Non-pigmented ciliary epithelial cell (primary cell): Measurements from ENCODE around the gene BCL7A.
"Not testable (repeated sequence)": the region's sequence is repeated elsewhere in the genome, so short reads cannot be mapped to it uniquely, and the experiment has no call there.

Experiments used
- DNase-seq: peaks from one replicate; pipeline ENCODE4 v3.0.0-alpha.2; 2010; ENCODE audit warnings: low read depth

BCL7A gene

DNA sequence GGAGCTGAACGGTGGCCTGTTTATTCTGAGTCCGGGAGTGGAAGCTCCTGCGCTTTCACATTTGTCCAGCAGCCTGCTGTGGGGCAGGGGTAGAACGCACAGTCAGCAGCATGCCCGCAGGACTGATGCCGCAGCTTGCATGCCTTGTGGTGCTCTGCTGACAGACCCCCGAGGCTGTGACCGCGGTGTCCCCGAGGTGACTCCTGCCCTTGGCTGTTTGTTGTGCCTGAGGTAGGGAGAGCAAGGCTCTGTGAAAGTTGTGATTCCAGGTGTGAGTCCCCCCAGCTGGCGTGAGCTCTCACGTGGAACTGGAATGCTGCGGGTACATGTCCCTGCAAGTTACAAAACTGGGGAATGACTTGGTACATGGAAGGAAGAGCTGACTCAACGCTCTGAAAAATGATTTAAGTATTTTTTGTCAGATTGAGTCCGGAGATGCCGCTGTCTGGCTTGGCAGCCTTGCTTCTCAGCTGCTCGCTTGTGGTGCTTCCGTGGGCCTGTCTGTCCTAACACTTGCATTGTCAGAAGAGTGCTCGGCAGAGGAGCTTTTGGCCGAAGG, 75.0 kb downstream of the BCL7A start:
- no peak for DNase-seq

DNA sequence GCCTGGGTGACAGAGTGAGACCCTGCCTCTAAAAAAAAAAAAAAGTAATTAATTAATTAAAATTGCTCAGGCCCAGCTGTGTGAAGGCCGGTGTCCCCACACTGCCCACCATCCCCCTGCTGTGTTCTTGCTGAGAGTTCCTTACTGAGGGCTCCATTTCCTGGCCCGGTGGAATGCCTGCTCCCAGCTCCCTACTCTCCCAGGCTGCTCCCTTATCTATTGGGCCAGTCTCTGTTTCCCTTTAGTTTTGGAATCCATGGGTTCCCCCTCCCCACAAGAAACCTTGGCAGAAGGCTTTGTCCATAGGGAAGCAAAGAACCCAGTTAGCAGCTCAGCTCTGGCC, 75.9 kb downstream of the BCL7A start:
- DNase-seq, result no peak

DNA sequence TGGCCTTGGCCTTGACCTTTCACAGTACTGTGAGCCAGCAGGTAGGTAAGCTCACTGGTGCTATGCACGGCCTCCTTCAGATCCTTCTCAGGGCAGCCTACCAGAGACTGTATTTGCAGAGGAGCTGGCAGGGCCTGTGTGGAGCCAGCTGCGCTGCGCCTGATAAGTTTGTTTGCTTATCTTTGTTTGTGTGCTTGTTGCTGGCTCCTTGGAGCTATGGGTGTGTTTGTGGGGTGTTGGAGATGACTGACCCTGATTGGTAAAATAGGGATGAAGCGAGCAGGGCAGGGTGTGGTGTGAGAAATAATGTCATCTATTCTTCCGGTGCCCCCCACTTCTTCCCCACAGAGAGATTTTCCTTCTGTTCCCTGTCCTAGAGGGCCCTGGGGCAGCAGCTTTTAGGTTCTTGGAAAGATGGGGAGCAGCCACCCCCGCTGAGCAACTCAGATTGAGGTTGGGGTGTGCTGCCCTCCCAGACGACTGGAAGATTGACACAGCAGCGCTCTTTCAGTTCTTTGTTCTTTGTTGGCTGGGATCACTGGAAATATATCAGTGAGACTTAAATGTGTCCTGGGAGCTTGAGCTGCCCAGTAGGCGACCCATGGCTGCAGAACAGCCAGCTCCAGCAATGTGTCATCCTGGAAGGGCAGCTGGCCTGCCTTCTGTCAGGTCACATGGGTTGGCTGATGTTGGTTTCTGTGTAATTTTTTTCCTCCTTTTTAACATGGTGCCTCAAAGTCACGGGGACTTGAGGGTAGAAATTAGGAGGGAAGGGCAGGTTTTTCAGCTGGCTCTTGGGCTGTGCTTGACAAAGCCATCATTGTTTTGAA, 76.5 kb downstream of the BCL7A start:
- no peak for DNase-seq

DNA sequence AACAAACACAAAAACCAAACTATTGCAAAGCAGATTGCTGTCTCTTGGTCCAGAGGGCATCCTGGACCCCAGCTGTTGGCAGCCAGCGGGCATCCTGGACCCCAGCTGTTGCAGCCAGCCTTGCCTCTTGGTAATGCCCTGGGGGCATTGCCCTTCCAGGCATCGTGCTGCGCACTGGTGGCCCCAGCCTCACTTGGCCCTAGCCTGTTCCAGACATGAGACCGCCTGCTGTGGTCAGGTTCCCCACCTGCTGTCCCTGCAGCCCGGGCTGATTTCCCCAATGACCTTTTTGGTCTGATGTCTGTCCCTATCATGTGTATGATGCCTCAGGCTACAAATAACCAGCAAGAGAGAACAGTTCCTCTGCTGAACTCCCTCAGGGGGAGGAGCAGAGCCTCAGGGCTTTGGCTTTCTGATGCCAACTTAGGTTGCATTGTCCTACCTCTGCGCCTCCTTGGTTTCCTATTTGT, 77.6 kb downstream of the BCL7A start:
- no peak for DNase-seq

DNA sequence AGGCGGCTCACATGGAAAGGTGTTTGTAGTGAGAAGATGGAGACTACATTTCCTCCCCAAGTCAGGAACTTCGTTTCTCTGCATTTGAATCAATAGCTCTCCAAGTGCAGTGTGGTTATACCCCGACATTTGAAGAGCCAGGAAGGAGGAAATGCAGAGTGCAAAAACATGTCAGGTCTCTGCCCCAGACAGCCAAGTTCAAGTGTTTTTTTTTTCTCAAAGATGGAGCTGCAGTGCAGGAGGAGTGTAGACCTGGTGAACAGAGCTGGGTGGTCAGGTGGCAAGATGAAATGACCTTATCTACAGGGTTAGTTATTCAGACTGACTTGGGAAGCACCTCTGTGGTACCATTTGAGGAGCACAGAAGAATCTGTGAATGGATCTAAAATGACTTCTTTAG, 78.2 kb downstream of the BCL7A start:
- no peak for DNase-seq

DNA sequence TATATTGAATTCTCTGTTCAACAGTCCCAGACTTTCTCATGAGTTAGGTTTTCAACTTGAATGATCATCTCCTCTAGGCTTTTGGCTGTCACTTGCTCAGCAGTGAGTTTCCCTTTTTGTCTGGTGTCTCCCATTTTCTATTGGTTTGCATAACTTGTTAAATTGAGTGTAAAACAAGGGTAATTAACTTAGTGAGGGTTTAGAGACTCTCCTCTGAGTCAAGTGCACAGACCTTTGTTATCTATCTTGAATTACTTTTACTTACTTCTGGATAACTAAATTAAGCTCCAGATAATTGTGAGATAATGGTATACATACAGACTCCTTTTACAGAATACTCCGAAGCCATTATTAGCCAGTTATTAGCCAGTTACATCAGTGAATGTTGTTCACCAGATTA, 78.9 kb downstream of the BCL7A start:
- DNase-seq, result no peak

DNA sequence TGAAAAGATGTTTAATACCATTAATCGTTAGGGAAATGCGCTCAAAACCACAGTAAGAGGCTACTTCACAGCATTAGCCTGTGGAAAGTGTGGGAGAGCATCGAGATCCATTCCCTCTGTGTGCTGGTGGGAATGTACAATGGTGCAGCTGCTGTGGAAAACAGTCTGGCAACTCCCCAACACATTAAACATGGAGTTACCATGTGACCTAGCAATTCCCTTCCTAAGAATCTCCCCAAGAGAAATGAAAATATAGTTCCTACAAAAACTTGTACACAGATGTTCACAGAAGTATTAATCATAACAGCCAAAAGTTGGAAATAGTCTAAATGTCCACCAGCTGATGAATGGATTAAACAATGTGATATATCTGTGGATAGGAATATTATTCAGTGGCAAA, 80.6 kb downstream of the BCL7A start:
- DNase-seq, result no peak

DNA sequence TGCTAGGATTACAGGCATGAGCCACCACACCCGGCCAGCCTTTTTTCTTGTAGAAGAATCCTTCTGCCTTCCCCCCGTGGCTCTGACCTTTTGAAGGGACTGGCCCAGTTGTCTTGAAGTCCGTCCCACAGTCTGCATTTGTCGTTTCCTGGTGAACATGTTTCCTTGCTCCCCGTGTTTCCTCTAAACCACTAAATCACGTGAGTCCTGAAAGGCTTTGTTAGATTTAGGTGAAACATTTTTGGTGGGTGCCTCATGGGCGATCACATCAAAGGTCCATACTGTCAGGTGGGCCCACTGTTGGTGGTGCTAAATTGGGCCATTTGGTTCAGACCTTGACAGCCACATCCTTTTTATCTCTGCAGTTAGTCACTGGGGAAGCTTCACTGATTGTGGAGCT, 83.2 kb downstream of the BCL7A start:
- DNase-seq, result no peak

DNA sequence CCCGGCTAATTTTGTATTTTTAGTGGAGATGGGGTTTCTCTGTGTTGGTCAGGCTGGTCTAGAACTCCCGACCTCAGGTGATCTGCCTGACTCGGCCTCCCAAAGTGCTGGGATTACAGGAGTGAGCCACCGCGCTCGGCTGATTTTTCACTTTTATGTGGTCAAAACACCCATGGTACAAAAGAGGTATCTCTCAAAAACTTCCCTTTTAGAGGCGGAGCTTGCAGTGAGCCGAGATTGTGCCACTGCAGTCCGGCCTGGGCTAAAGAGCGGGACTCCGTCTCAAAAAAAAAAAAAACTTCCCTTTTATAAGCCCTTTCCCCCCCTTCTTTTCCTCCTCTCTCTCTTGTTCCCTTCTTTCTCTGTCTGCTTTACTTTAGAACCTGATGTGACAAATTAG, 83.8 kb downstream of the BCL7A start:
- DNase-seq, result not testable (repeated sequence)

DNA sequence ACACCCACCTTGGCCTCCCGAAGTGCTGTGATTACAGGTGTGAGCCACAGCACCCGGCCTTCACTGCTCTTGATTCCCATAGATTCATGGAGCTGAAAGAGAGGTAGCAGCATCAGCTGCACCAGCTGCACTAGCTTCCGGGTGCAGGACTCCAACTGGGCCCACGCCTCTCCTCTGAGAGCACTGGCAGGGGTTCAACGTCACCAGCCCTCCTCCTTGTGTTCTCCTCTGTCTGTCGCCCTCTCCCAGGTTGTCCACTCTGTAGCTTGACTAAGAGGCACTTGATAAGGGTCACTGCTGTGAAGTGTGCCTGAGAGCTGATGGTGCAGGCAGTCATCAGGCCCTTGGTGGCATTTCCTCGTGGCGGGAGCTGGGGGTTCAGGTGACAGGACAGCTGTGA, 85.2 kb downstream of the BCL7A start:
- DNase-seq, result no peak

DNA sequence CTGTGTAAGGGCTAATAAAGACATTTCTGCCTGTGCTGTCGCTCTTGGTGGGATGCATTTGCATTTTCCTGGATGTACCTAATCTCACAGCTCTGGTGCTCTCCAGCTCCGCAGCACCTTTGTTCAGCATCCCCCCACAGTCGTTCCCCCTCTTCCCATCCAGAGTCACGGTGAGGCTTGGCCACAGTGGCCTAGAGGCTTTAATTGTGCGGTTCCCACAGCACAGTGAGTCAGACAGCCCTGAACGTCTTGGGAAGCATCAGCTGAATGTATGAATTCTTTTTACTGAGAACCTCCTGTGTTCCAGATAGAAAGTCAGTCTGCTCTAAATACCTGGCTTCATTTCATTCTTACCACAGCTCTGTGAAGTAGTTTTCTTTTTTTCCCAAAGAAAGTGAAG, 85.6 kb downstream of the BCL7A start:
- no peak for DNase-seq

DNA sequence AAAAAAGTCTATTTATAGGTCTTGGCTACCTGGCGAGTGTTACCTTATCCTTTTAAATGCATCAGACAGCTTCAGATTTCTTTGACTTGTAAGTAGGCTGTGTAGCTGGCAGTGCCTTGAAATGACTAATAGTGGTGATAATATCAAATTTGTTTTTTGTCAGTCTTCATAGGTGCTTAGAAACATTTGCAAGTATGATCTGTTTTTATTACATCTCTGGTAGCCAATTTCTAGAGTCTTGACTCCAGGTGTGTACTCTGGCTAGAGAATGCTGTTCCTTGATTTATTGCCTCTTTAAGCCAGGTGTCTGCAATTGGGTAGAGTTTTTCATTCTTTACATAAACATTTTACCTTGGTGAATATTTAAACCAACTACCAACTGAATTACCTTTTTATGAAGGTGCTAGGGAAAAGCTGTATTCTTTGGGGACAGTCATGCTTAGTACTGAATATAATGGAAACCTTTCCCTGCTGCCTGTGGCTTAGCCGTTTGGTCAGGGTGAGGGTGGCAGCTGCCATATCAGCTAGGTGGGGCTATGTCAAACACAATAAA, 89.5 kb downstream of the BCL7A start:
- no peak for DNase-seq
